OCI-LY3 (cell line): ENCODE measurements around the gene FAM117A.

Source experiments
- EZH2phosphoT487 ChIP-seq: fragments of 200-600 bp; shearing (Covaris generic); IDR thresholded peaks from 2 replicates; pipeline ENCODE4 v1.6.1; 2018; ENCODE audit warnings: antibody characterized with exemption, mixed run types, low read depth
- TF ChIP-seq, protein P1 (sequence below): fragments of 200-600, 300-600 bp; sonication (generic); IDR thresholded peaks from 2 replicates; pipeline ENCODE4 v1.5.1; 2014; ENCODE audit warnings: antibody characterized with exemption, low read length, low read depth

DNA sequence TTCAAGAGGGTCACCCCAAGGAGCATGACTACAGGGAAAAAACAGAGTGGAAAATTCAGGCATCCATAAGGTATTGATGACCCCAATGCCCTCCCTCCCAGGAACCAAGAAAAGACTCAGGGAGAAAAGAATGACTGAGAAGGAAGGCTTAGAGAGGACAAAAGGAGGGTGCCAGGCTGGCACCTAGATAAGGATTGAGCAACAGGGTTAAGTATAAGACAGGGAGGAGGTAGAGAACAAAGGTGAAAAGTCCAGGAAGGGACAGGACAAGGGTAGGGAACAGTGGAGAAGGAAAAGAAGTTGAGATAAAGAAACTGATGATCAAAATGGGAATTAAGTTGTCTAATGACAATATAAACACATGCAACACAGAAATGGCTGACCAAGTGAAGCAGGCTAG lies 58.7 kb downstream of the FAM117A start:
- TF ChIP-seq, protein P1, sequence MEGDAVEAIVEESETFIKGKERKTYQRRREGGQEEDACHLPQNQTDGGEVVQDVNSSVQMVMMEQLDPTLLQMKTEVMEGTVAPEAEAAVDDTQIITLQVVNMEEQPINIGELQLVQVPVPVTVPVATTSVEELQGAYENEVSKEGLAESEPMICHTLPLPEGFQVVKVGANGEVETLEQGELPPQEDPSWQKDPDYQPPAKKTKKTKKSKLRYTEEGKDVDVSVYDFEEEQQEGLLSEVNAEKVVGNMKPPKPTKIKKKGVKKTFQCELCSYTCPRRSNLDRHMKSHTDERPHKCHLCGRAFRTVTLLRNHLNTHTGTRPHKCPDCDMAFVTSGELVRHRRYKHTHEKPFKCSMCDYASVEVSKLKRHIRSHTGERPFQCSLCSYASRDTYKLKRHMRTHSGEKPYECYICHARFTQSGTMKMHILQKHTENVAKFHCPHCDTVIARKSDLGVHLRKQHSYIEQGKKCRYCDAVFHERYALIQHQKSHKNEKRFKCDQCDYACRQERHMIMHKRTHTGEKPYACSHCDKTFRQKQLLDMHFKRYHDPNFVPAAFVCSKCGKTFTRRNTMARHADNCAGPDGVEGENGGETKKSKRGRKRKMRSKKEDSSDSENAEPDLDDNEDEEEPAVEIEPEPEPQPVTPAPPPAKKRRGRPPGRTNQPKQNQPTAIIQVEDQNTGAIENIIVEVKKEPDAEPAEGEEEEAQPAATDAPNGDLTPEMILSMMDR: no peak
- TF ChIP-seq EZH2phosphoT487: no peak
